ENCODE measurements around the gene STX16. TPM values are rescaled to one million over a fixed set of nuclear protein-coding genes. Genes with fewer than 3 reads are reported as not detected.

The STX16 gene
- total RNA-seq, 1 donor from 2014 or later: 56.8 TPM

DNA sequence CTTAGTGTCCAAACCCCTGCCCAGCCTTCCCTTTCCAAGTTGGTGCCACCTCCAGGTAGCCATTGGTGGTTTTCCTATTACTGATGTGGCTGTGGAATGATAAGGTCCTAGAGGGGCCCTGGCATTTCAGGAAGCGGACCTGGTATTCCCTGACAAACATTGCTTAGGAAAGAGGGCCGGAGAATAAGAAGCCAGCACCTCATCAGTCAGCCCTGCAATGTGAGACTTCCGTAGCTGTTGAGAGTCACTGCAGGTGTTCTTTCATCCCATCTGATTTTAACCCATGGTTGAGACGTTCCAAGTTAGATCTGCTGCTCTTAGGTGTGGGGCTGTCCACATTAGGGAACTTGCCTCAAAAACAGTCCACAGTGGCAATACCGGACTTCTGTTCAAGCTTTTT, 26.7 kb downstream of the STX16 start:
- DNase-seq: no peak

DNA sequence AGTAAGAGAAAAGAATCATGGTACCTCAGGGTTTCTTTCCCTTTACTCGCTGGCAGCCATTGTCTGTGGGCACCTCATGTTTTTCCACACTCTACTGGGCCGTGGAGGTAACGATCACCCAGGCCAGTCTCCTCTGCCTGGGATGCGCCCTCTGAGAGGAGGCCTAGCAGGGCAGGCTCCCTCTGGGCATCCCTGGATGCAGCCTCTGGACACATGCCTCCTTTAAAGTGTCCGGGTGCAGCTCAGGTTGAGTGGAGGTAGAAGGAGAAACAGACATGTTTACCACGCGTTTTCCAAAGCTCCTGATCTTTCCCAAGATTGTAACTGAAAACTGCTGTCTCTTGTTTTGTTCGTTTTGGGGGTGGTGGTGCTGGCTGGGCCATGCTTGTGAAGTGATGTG, 27.7 kb downstream of the STX16 start:
- no peak for DNase-seq

DNA sequence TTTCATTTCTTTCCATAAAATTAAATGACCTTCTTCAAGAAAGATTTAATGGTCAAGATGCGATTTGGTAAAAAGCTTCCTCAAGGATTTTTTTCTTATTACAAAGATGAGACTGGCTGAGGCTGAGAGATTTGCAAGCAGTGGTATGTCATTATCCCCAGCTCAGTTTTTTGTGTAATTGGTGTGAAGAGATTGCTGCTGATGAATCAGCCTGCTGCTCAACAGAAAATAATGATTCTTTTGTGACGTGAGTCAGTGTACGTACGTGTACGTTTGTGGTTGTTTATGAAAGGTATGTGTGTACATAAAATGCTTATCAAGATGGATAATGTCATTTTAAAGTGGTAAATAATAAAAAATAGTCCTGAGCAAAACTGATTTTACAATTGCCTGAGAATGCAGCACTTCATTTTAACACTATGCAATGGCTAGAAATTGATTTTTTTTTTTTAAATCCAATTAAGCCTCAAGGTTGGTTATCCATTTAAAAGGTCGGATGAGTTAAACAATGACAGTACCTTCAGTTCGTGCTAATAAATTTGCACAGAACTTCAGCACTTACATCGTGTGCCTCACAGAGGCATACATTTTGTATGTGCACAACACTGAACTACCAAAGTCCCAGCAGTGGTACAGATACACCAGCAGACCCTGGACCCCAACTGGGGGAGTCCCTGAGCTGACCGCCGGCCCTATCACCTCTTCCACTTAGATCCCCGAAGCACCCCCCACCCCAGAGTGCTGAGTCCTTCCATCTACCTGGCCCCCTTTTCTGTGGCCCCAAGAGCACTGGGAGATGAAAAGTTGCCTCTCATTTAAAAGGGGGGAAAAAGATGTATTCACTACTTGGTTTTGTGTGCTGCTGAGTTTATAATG, 31.8 kb downstream of the STX16 start:
- DNase-seq: no peak

DNA sequence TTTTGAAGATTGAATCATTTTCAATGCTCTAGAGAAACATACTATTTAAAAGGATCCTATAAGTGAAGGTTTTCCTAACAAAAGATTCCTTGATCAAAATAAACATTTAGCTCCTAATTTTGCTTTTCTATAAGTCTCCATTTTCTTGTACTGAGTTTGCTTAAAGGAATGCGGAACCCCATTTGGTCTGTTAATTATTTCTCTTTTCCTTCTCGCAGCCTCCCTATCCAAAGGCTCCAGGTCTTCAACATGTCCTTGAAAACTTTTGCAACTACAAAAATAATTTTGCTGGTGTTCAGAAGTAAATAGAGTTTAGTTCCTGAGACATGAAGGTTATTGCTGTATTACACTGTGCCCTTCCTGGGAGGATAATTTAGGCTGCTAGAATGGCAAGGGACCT, 33.2 kb downstream of the STX16 start:
- DNase-seq: no peak

DNA sequence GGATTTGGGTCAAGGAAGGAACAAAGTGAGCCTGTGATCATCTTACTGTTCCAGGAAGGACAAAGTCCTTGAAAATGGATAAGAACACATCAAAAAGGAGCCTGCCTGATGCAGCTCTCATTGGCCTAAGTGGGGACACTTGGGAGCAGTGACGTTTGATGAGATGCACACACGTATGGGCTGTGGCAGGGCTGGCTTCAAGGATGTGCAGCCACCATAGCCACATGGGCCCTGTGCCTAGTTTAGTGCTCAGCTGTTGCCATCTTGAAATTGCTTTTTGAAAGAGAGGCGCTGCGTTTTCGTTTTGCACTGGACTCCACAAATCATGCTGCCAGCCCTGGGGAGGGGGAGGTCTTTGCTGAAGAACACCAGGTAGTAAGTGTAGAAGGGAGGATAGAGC, 34.9 kb downstream of the STX16 start:
- DNase-seq: no peak

DNA sequence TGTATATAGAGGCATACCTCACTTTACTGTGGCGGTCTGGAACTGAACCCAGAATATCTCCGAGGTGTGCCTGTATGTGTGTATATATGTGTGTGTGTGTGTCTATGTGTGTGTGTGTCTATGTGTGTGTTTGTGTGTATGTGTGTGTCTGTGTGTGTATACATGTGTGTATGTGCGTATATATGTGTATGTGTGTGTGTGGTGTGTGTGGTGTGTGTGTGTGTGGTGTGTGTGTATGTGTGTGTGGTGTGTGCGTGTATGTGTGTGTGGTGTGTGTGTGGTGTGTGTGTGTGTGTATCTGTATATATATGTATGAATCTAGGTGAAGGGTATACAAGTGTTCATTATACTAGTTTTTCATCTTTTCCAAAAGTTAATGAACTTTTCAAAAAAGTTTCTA, 37.3 kb downstream of the STX16 start:
- no peak for DNase-seq

DNA sequence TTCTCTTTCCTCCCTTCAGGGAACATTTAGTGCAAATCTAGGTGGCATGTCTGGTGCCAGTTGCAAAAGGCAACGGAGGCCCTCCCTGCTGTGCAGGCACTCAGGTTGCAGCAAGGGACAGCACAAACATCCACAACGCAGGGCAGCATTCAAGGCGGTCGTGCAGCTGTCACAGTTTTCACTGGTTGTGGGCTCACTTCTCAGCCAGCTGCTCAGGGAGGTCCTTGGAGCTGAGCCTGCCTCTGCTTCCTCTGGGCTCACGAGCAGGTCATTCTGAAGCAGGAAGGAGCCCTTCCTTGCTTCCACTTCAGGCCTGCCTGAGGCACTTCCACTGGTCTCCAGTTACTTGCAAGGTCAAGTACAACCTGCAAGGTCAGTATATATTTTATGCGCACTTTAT, 37.8 kb downstream of the STX16 start:
- DNase-seq: no peak

DNA sequence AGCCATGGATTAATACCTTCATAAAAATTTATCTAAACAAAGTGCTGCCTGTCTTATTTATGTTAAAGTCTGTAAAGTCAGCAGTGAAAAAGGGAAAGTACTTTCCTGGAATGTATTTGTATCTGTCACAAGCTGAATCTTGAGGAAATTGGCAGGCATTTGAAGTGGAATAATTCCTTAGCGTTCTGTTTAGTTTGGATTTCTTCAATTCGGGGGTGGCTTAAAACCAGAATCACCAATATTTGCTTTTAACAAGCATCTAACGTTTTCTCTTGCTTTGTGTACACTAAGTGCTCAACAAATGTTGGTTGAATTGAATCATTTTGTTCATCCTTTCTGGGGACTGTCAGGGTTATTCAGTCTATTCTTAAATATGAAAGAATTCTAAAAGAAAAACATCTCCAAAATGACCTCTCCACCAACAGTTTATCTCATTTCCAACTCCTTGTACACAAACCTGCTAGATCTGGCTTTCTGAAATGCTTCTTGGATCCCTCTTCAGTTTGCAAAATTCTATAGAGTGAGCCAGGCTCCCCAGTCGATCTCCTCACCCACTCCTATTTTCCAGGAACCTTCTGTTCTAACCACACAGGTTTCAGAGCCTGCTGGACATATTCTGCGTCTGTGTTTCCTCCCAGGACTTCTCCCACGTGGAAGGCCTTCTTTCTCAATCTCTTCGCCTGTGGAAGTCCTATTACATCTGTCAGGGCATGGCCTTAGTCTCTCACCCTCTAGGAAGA, 39.5 kb downstream of the STX16 start:
- DNase-seq: peak; percentile 67

DNA sequence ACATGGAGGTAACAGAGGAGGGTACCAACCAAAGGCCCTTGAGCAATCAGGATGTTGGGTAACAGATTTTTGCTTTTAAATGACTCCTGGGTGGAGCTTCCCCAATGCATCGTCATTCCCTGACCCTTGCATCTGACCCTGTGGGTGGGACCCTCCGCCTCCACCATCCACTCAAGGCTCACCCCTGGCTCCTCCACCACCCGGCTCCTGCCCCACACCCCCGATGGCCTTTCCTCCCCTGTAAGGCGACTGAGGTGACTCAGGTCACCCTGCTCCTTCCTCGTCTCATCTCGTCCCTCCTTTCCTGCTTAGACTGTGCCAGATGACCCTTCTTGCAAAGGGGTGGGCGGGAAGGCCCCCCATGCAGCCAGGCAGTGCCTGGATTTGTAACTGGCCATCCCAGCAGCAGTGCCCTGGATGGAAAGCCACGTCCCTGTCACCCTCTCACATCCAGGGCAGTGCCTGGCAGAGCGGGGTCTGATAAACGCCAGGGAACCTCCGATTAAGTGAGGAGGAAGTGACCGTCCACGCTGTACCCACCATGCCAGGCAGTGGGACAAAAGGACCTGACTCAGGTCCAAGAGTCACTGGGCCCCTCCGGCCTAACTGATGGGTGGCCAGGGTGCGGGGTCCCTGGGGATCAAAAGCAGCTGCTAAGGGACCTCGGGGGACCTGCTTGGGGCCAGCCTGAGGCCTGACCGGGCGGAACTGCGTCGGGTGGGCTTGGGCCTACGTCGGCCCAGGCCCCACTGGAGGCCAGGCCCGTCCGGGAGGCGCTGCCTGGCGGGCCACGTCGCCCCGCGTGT, 40.9 kb downstream of the STX16 start:
- no peak for DNase-seq

DNA sequence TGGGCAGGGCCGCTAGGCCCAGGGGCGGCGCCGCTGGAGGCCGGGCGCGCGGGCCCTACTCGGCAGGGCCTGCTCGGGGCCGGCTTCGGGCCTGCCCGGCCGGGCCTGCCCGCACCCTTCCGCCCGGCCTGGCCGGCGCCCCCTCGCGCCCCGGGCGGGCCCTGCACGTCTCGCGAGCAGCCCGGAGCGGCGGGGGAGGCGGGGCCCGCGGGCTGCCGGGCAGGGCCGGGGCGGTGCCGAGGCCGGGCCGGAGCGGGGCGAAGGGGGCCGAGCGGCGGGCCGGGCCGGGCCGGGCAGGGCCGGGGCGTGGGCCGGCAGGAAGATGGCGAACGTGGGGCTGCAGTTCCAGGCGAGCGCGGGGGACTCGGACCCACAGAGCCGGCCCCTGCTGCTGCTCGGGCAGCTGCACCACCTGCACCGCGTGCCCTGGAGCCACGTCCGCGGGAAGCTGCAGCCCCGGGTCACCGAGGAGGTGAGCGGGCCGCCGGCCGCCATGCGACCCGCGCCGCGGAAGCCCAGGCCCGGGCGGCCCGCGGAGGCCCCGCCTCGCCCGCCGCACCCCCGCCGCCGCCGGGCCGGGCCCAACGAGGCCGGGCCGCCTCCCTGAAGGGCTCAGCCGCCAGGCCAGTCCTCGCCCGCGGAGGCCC, 41.6 kb downstream of the STX16 start, which contains the start of gene NPEPL1:
Gene NPEPL1, plus strand, starts transcription at position 222 of the 647 bp plus-strand sequence. Its CDS starts 101 bp downstream, at position 323.
- no peak for DNase-seq

DNA sequence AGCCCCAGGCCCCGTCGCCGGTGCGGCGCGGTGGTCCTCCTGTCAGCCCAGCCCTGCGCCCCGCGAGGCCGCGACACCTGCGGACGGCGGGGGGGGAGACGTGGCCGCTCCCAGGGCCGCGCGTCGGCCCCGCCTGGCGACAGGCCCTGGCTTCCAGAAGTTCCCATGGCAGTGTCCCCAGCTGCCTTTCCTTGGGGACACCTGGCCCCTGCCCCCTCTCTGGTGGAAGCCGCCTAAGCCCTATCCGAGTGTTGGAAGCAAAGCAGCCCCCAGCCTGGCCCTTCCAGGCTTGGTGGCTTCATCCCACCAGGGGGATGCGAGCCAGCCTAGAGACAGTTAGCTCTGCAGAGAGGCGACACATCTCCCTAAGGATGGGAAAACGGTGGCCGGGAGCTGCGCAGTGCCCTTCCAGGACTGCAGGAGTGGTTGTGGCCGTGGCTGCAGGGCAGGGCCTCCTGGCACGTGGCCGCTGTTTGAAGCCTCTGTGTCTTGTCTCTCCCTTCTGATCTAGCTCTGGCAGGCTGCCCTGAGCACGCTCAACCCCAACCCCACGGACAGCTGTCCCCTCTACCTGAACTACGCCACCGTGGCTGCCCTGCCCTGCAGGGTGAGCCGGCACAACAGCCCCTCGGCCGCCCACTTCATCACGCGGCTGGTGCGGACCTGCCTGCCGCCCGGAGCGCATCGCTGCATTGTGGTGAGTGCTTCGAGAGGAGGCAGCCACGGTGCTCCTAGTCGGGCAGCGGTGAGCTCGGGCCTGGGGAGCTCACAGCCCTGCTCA, 42.3 kb downstream of the STX16 start:
- no peak for DNase-seq

DNA sequence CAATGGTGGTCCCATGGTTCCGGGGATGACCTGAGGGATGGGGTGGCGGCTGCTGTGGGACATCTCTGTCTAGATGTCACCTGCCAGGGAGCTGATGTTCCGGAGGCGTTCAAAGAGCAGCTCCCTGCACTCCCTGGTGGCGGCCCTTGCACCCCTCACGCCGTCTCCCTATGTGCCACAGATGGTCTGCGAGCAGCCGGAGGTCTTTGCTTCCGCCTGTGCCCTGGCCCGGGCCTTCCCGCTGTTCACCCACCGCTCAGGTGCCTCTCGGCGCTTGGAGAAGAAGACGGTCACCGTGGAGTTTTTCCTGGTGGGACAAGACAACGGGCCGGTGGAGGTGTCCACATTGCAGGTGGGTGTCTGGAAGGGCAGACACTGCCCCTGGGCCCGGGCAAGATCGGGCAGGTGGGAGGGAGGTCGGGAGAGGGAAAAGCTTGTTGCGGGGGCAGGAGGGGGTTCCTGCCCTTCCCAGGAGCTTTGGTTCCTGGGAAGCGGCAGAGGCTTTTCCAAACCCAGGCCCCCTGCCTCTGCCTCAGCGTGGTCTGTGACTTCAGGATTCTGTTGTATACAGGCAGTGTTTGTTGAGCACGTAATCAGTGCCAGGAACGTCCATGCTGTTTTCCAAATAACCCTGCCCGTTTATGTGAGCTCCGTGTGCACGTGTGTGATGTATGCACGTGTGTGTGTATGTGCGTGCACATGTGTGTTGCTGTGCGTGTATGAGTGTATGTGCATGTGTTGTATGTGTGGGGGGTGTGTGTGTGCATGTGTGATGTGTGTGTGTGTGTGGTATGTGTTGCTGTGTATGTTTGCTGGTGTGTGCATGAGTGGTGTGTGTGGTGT, 43.4 kb downstream of the STX16 start:
- DNase-seq: no peak

DNA sequence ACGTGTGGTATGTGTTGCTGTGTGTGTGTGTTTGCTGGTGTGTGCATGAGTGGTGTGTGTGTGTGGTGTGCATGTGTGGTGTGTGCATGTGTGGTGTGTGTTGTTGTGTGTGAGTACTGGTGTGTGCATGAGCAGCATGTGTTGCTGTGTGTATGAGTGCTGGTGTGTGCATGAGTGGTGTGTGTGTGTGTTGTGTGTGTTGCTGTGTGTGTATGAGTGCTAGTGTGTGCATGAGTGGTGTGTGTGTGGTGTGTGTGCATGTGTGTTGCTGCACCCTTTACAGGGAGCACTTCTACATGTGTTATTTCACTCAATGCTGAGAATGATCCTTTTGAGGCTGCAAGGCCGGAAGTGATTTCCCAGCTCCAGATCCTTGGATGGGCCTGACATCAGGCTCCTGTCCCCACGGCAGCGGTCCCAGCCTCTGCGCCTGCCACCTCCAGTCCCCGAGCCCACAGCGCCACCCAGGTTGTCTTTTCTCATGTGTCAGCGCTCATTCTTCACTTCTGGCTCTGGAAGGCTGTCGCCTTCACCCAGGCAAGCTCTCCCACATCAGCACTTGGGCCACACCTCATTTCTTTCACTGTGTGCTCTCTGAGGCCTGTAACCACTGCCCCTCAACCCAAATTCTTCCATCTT, 44.1 kb downstream of the STX16 start:
- DNase-seq: no peak

DNA sequence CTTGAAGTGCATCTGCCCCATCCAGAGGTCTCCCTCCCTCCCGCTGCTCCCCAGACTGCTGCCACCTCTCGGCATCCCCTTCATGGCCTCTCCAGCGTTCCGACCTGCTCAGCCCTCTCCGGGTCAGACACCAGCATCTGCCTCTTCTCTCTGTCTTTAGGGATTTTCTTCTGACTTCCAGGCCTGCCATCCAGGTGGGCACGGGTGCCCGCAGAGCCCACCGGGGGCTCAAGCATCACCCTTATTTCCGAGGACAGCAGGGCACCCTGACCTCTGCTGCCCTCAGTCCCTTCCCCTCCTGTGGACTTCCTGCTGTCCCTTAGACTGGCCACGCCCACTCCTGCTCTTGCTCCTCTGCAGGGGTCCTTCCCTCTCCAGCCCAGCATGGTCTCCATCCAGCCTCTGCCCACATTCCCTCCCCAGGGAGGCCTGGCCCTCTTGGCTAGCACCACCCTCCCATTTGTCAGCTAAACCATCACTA, 44.9 kb downstream of the STX16 start:
- no peak for DNase-seq

DNA sequence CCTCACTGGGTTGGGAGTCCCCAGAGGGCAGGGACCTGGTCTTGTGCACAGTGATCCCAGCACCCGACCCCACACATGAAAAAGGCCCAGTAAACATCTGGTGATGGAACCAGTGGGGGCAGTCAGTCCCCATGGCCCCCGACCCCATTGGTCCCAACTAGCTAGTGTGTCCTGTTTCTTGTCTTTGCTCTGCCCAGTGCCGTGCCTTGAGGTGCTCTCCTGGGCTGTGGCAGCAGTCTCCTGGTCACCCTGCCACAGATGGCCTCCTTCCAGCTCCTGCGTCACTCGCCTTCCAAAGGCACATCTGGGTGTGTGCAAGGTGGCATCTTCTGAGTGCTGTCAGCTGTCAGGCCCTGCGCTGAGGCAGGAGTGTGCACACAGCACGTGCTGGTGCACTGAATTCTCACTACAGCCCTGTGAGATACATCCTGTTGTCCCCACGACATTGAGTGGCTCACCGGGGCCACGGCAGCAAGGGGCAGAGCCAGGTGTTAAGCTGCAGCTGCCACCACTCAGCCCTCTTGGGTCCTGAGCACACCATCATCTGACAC, 45.4 kb downstream of the STX16 start:
- DNase-seq: no peak

DNA sequence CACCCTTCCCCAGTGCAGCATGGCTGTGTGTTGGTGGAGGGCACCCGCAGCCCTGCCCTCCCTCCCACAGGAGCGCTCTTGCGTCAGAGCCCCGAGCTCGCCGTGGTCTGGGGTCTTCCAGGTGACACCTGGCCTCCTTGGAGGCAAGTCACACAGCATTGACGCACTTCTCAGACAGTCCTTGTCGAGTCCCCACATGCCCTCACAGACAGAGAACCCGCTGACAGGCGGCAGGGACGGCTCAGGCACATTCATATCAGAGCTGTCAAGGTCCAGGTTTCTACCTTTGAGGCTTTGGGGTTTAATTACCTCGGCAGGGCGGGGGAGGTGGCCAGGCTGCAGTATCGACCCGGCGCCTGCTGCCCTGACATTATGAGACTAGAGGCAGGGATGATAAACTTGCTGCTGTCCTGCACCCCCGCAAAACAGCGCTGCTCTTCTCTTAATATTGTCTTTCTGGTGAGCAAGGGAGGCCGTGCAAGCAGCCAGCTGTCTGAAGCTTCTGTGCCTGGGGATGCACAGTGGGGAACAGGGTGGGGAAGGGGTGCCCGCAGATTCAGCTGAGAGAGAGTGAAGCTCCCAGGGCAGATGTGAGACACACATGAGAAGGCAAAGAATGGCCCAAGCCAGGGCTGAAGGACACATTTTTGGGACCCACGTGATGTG, 46.3 kb downstream of the STX16 start:
- no peak for DNase-seq

DNA sequence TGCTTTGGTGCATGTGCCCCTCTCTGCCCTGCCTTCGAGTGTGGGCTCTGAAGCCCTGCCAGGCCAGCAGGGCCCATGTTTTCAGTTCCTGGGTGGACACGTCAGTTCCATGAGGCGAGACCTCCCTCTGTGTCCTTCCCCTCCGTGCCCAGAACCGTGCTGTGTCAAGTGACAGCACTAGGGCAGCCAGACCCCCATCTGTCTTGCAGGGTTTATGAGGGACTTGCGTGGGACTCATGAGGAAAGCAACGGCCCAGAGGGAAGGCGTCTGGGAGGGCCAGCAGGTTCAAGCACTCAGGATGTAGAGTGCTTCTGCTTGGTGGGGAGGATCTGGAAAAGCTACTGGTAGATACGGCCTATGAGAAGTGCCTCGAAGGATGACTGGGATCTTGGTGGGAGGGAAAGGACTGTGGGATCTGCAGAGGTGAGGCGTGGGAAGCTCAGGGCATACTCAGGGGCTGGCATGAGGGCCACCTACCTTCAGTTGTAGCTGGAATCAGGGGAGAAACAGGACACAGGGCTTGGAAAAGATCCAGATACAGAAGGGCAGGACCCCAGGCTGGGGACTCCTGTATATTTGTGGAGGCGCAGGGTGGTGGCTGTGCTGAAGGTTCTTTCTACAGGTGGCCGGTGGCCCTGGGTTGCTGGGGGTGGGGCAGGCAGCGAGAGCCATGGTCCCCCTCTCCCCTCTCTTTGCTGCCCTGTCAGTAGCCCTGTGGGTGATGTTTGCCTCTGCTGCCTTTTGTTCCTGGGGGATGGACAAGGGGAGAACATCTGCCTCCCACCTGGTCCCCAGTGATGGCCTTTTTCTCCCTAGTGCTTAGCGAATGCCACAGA, 47.0 kb downstream of the STX16 start:
- DNase-seq: no peak
